Uterus (tissue), 2 donors: Measurements from ENCODE around the gene PLEKHG1.

ENCODE experiments used
- CTCF ChIP-seq, 4 experiments: fragments of 200-600 bp in 2 of 4; fragments of 450-650 bp in 2 of 4; sonication (generic) in 2 of 4; IDR thresholded peaks; one replicate each; pipeline ENCODE4 v1.5.1; 2016 to 2019; ENCODE audit warnings: antibody characterized with exemption in 4 of 4, mild to moderate bottlenecking in 2 of 4, moderate library complexity in 1 of 4
- POLR2A ChIP-seq, 2 donors: fragments of 450-650 bp; IDR thresholded peaks; one replicate each; pipeline ENCODE4 v1.6.1; 2016; ENCODE audit warnings: antibody characterized with exemption in 2 of 2, mild to moderate bottlenecking in 1 of 2, moderate library complexity in 1 of 2

- TF ChIP-seq POLR2A (IDR thresholded peaks at IDR 0.05) (no peak), CTCF (IDR thresholded peaks at IDR 0.05) (no peak)
Measured at GRCh38 chr6:150613269-150613668, 13.6 kb downstream of the PLEKHG1 start.
